K562 (cell line): ENCODE measurements around the gene PLEKHF1. TPM values are rescaled to one million over a fixed set of nuclear protein-coding genes. Genes with fewer than 3 reads are reported as not detected.

Experiments
- CTBP1 ChIP-seq: fragments of 450-650 bp; IDR thresholded peaks from 2 replicates; pipeline ENCODE4 v1.6.1; 2016; ENCODE audit warnings: borderline replicate concordance
- E2F6 ChIP-seq, 2 experiments: IDR thresholded peaks; 2 replicates each; pipeline ENCODE4 v1.6.1; 2011; ENCODE audit warnings: borderline replicate concordance in 1 of 2, control low read depth in 1 of 2, low read depth in 1 of 2, low read length in 1 of 2, mild to moderate bottlenecking in 1 of 2, mixed read lengths in 1 of 2, moderate library complexity in 1 of 2; ENCODE audit not compliant: insufficient read depth in 1 of 2, insufficient read length in 1 of 2, poor library complexity in 1 of 2, severe bottlenecking in 1 of 2; ENCODE audit errors: extremely low read depth in 1 of 2
- E2F8 ChIP-seq: fragments of 450-650 bp; IDR thresholded peaks from 2 replicates; pipeline ENCODE4 v1.7.1; 2018; ENCODE audit warnings: mild to moderate bottlenecking, low read depth; ENCODE audit not compliant: partially characterized antibody
- ESRRA ChIP-seq: fragments of 450-650 bp; IDR thresholded peaks from 2 replicates; pipeline ENCODE4 v1.6.1; 2014; ENCODE audit warnings: low read depth, mild to moderate bottlenecking, moderate library complexity, borderline replicate concordance
- HIVEP1 ChIP-seq: fragments of 250-450 bp; sonication (Bioruptor Pico); IDR thresholded peaks from 2 replicates; pipeline ENCODE4 v1.4.0; 2020; ENCODE audit warnings: mild to moderate bottlenecking
- RBM17 ChIP-seq: fragments of 200-400 bp; formaldehyde crosslinking; IDR thresholded peaks from 2 replicates; pipeline ENCODE4 v1.6.1; 2017; ENCODE audit warnings: low read depth, mild to moderate bottlenecking, low read length, borderline replicate concordance
- TEAD1 ChIP-seq, 2 experiments: fragments of 450-650 bp in 1 of 2; sonication (generic) in 1 of 2; formaldehyde crosslinking; IDR thresholded peaks; 2 replicates each; pipeline versions ENCODE4 v1.4.0 to v1.8.0; 2020 to 2022; ENCODE audit warnings: mild to moderate bottlenecking in 2 of 2, missing genetic modification reagents in 1 of 2
- ZNF696 ChIP-seq: fragments of 250-450 bp; sonication (Bioruptor Pico); conservative IDR thresholded peaks from 2 replicates; pipeline ENCODE4 v1.4.0; 2020; ENCODE audit warnings: mild to moderate bottlenecking, moderate library complexity
- polyA plus RNA-seq, 8 experiments: library from polyadenylated mRNA; depleted of rRNA in 4 of 8; stranded (reverse) in 5 of 8; unstranded in 3 of 8; fragments of >200 nt; fragmentation: Nextera tagmentation in 2 of 8; fragmentation: Illumina TruSeq in 1 of 8; extraction: Ambion mirVana in 2 of 8; extraction: Trizol in 1 of 8; gene quantifications; 2 replicates each; pipeline versions ENCODE4 v1.2.1 to v1.2.3, GENCODE V29; 2011 to 2014; ENCODE audit warnings: inconsistent platforms in 1 of 8, missing spikeins in 1 of 8
- total RNA-seq, 7 experiments: library from RNA; depleted of rRNA in 6 of 7; stranded (reverse); fragments of >200 nt in 6 of 7; fragmentation: Illumina TruSeq in 2 of 7; extraction: Trizol in 2 of 7; gene quantifications; 2 replicates each; pipeline versions ENCODE4 v1.2.1 to v1.2.3, GENCODE V29; 2011 to 2021; ENCODE audit warnings: low replicate concordance in 1 of 7
- TF ChIP-seq, protein P1 (sequence below): fragments of 450-650 bp; formaldehyde crosslinking; IDR thresholded peaks from 2 replicates; pipeline ENCODE4 v1.4.0; 2022; ENCODE audit warnings: missing genetic modification characterization
- TF ChIP-seq, protein P2 (sequence below): fragments of 200-600 bp; sonication (generic); IDR thresholded peaks from one replicate; pipeline ENCODE4 v1.6.1; 2012; ENCODE audit warnings: mild to moderate bottlenecking, low read depth, low read length, inconsistent platforms

PLEKHF1 gene
- total and polyA plus RNA-seq, 9 of the 15 experiments (the other 6 are each of a cell fraction or from before 2014, with no cell fraction given) = 0.07 to 13.4 (median 3.9) TPM; not detected in 1

GRCh38 chr19:29690842-29691241 is 25.6 kb downstream of the PLEKHF1 start (continued):
- TF ChIP-seq E2F8 (no peak), TEAD1 (CRISPR knock-in tag; IDR thresholded peaks at IDR 0.05) (no peak), ESRRA (no peak), ZNF696 (no peak), E2F6 (IDR thresholded peaks at IDR 0.05; ENCODE audit: borderline replicate concordance in 1 of 2, extremely low read depth in 1 of 2, insufficient read depth in 1 of 2, insufficient read length in 1 of 2, low read depth in 1 of 2, low read length in 1 of 2, poor library complexity in 1 of 2, severe bottlenecking in 1 of 2) (peak in 1 of 2 experiments; percentile 10), HIVEP1 (CRISPR knock-in tag) (no peak), CTBP1 (peak; percentile 60; the same call in 1 of the 2 replicates), RBM17 (no peak)
- TF ChIP-seq, protein P1, sequence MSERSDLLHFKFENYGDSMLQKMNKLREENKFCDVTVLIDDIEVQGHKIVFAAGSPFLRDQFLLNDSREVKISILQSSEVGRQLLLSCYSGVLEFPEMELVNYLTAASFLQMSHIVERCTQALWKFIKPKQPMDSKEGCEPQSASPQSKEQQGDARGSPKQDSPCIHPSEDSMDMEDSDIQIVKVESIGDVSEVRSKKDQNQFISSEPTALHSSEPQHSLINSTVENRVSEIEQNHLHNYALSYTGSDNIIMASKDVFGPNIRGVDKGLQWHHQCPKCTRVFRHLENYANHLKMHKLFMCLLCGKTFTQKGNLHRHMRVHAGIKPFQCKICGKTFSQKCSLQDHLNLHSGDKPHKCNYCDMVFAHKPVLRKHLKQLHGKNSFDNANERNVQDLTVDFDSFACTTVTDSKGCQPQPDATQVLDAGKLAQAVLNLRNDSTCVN (CRISPR knock-in tag) = no peak
- TF ChIP-seq, protein P2, sequence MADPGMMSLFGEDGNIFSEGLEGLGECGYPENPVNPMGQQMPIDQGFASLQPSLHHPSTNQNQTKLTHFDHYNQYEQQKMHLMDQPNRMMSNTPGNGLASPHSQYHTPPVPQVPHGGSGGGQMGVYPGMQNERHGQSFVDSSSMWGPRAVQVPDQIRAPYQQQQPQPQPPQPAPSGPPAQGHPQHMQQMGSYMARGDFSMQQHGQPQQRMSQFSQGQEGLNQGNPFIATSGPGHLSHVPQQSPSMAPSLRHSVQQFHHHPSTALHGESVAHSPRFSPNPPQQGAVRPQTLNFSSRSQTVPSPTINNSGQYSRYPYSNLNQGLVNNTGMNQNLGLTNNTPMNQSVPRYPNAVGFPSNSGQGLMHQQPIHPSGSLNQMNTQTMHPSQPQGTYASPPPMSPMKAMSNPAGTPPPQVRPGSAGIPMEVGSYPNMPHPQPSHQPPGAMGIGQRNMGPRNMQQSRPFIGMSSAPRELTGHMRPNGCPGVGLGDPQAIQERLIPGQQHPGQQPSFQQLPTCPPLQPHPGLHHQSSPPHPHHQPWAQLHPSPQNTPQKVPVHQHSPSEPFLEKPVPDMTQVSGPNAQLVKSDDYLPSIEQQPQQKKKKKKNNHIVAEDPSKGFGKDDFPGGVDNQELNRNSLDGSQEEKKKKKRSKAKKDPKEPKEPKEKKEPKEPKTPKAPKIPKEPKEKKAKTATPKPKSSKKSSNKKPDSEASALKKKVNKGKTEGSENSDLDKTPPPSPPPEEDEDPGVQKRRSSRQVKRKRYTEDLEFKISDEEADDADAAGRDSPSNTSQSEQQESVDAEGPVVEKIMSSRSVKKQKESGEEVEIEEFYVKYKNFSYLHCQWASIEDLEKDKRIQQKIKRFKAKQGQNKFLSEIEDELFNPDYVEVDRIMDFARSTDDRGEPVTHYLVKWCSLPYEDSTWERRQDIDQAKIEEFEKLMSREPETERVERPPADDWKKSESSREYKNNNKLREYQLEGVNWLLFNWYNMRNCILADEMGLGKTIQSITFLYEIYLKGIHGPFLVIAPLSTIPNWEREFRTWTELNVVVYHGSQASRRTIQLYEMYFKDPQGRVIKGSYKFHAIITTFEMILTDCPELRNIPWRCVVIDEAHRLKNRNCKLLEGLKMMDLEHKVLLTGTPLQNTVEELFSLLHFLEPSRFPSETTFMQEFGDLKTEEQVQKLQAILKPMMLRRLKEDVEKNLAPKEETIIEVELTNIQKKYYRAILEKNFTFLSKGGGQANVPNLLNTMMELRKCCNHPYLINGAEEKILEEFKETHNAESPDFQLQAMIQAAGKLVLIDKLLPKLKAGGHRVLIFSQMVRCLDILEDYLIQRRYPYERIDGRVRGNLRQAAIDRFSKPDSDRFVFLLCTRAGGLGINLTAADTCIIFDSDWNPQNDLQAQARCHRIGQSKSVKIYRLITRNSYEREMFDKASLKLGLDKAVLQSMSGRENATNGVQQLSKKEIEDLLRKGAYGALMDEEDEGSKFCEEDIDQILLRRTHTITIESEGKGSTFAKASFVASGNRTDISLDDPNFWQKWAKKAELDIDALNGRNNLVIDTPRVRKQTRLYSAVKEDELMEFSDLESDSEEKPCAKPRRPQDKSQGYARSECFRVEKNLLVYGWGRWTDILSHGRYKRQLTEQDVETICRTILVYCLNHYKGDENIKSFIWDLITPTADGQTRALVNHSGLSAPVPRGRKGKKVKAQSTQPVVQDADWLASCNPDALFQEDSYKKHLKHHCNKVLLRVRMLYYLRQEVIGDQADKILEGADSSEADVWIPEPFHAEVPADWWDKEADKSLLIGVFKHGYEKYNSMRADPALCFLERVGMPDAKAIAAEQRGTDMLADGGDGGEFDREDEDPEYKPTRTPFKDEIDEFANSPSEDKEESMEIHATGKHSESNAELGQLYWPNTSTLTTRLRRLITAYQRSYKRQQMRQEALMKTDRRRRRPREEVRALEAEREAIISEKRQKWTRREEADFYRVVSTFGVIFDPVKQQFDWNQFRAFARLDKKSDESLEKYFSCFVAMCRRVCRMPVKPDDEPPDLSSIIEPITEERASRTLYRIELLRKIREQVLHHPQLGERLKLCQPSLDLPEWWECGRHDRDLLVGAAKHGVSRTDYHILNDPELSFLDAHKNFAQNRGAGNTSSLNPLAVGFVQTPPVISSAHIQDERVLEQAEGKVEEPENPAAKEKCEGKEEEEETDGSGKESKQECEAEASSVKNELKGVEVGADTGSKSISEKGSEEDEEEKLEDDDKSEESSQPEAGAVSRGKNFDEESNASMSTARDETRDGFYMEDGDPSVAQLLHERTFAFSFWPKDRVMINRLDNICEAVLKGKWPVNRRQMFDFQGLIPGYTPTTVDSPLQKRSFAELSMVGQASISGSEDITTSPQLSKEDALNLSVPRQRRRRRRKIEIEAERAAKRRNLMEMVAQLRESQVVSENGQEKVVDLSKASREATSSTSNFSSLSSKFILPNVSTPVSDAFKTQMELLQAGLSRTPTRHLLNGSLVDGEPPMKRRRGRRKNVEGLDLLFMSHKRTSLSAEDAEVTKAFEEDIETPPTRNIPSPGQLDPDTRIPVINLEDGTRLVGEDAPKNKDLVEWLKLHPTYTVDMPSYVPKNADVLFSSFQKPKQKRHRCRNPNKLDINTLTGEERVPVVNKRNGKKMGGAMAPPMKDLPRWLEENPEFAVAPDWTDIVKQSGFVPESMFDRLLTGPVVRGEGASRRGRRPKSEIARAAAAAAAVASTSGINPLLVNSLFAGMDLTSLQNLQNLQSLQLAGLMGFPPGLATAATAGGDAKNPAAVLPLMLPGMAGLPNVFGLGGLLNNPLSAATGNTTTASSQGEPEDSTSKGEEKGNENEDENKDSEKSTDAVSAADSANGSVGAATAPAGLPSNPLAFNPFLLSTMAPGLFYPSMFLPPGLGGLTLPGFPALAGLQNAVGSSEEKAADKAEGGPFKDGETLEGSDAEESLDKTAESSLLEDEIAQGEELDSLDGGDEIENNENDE = no peak
